GM19099 (cell line): ENCODE measurements around the gene FBP1.
A peak's percentile ranks its signal among the peaks of the same experiment; 100 is the strongest.

ENCODE experiments used
- POLR2A ChIP-seq: IDR thresholded peaks from 3 replicates; pipeline ENCODE4 v1.6.1; 2011; ENCODE audit warnings: low read depth; ENCODE audit not compliant: insufficient read length; ENCODE audit errors: extremely low read depth

The FBP1 gene

GRCh38 chr9:94666364-94667099 lies 27.2 kb upstream of the FBP1 start:
- no peak for TF ChIP-seq POLR2A

- no peak for TF ChIP-seq POLR2A
Observed at GRCh38 chr9:94665613-94666012, 26.3 kb upstream of the FBP1 start.

GRCh38 chr9:94664801-94665200 lies 25.5 kb upstream of the FBP1 start:
- no peak for TF ChIP-seq POLR2A

GRCh38 chr9:94663640-94664039 lies 24.3 kb upstream of the FBP1 start:
- TF ChIP-seq POLR2A = no peak

- TF ChIP-seq POLR2A = no peak
Observed at GRCh38 chr9:94663140-94663539, 23.8 kb upstream of the FBP1 start.

GRCh38 chr9:94657021-94657725 lies 17.9 kb upstream of the FBP1 start:
- TF ChIP-seq POLR2A = no peak

- TF ChIP-seq POLR2A = peak; percentile 79
Observed at GRCh38 chr9:94656200-94656599, 16.9 kb upstream of the FBP1 start.

GRCh38 chr9:94655739-94656138 lies 16.4 kb upstream of the FBP1 start:
- no peak for TF ChIP-seq POLR2A

- TF ChIP-seq POLR2A = no peak
Observed at GRCh38 chr9:94654165-94654894, 15.0 kb upstream of the FBP1 start.

GRCh38 chr9:94650949-94651348 lies 11.6 kb upstream of the FBP1 start:
- TF ChIP-seq POLR2A = no peak

GRCh38 chr9:94649100-94649819 lies 9.9 kb upstream of the FBP1 start:
- no peak for TF ChIP-seq POLR2A

GRCh38 chr9:94648185-94648584 lies 8.9 kb upstream of the FBP1 start:
- TF ChIP-seq POLR2A = no peak

- no peak for TF ChIP-seq POLR2A
Observed at GRCh38 chr9:94645901-94646300, 6.6 kb upstream of the FBP1 start.

- no peak for TF ChIP-seq POLR2A
Observed at GRCh38 chr9:94644543-94644942, 5.2 kb upstream of the FBP1 start.

GRCh38 chr9:94643741-94644140 lies 4.4 kb upstream of the FBP1 start:
- no peak for TF ChIP-seq POLR2A
